ENCODE measurements around the gene KYAT1.
"Not testable (repeated sequence)": the region's sequence is repeated elsewhere in the genome, so short reads cannot be mapped to it uniquely, and the experiment has no call there.

Gene KYAT1

GRCh38 chr9:128809831-128810230 lies 71.9 kb downstream of the KYAT1 start:
- DNase-seq = no peak

- no peak for DNase-seq
Measured at GRCh38 chr9:128809036-128809599, 72.6 kb downstream of the KYAT1 start.

- DNase-seq = no peak
Measured at GRCh38 chr9:128808543-128808942, 73.2 kb downstream of the KYAT1 start.

GRCh38 chr9:128807827-128808226 lies 73.9 kb downstream of the KYAT1 start:
- no peak for DNase-seq

GRCh38 chr9:128805661-128806060 lies 76.1 kb downstream of the KYAT1 start:
- DNase-seq = no peak

GRCh38 chr9:128802482-128802881 lies 79.3 kb downstream of the KYAT1 start:
- DNase-seq = no peak

GRCh38 chr9:128800061-128800460 lies 81.7 kb downstream of the KYAT1 start:
- no peak for DNase-seq

GRCh38 chr9:128798896-128799295 lies 82.9 kb downstream of the KYAT1 start:
- DNase-seq = no peak

- DNase-seq = not testable (repeated sequence)
Measured at GRCh38 chr9:128794961-128795360, 86.8 kb downstream of the KYAT1 start.

- no peak for DNase-seq
Measured at GRCh38 chr9:128792978-128793686, 88.6 kb downstream of the KYAT1 start.

- no peak for DNase-seq
Measured at GRCh38 chr9:128792134-128792533, 89.6 kb downstream of the KYAT1 start.

GRCh38 chr9:128790536-128790935 lies 91.2 kb downstream of the KYAT1 start:
- DNase-seq = no peak

- DNase-seq = no peak
Measured at GRCh38 chr9:128788445-128788844, 93.3 kb downstream of the KYAT1 start.

GRCh38 chr9:128787659-128788058 lies 94.1 kb downstream of the KYAT1 start:
- DNase-seq = peak; percentile 12

- peak; percentile 88 for DNase-seq
Measured at GRCh38 chr9:128786681-128787601, 94.8 kb downstream of the KYAT1 start, which contains the start of gene TBC1D13. TBC1D13 (plus strand) TSS chr9:128787253; CDS start chr9:128787354, 101 bp downstream.

GRCh38 chr9:128785427-128785826 lies 96.3 kb downstream of the KYAT1 start:
- DNase-seq = no peak
